ENCODE results near the gene OCSTAMP. TPM values are rescaled to one million over a fixed set of nuclear protein-coding genes. Genes with fewer than 3 reads are reported as not detected.

OCSTAMP gene
- total RNA-seq, 4 donors from 2014 or later, result not detected

DNA sequence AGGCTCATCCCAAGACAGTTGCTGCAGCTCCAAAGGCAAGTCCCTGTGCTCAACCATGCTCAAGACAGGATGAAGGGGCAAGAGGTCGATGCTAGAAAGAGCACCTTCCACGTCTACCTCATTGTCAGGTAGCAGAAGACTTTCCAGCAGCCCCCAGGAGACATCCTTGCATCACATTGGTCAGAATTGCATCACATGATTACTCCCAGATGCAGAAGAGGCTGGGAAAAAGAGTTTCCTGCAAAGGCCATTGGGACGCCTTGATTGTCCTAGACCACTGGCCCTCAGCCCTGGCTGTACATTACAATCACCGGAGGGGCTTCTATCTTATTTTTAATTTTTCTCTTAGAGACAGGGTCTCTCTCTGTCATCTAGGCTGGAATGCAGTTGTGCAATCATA is 19.8 kb downstream of the OCSTAMP start:
- H3K4me3 ChIP-seq, result no peak overlapping the region
- no peaks in the 10 kb centered on the region for H3K36me3 ChIP-seq
- H3K9me3 ChIP-seq, result no peaks in the 10 kb centered on the region
- peaks cover 0 to 4% (median 0%) of the 10 kb centered on the region in 4 donors for H3K4me1 ChIP-seq
- WGBS, 2 donors, result 71 to 82% methylated on average over 4 of the region's 4 CpGs
- DNase-seq (ENCODE audit: low spot score in 2 of 2), result no peak
- H3K27me3 ChIP-seq, result peaks cover 0 to 7% of the 10 kb centered on the region in 2 donors
- no peak overlapping the region for H3K27ac ChIP-seq
- no peak for TF ChIP-seq EP300 (IDR thresholded peaks at IDR 0.05)

GRCh38 chr20:46523696-46524328 is 26.6 kb downstream of the OCSTAMP start:
- WGBS, 2 donors, result 49 to 62% methylated on average over 2 of the region's 2 CpGs
- Histone ChIP-seq H3K36me3 (no peaks in the 10 kb centered on the region), H3K4me1 (no peaks in the 10 kb centered on the region), H3K4me3 (no peak overlapping the region), H3K27ac (no peak overlapping the region), H3K9me3 (peaks cover 0 to 3% (median 0%) of the 10 kb centered on the region in 4 donors), H3K27me3 (peaks cover 0 to 16% of the 10 kb centered on the region in 2 donors)
- TF ChIP-seq, protein P1, sequence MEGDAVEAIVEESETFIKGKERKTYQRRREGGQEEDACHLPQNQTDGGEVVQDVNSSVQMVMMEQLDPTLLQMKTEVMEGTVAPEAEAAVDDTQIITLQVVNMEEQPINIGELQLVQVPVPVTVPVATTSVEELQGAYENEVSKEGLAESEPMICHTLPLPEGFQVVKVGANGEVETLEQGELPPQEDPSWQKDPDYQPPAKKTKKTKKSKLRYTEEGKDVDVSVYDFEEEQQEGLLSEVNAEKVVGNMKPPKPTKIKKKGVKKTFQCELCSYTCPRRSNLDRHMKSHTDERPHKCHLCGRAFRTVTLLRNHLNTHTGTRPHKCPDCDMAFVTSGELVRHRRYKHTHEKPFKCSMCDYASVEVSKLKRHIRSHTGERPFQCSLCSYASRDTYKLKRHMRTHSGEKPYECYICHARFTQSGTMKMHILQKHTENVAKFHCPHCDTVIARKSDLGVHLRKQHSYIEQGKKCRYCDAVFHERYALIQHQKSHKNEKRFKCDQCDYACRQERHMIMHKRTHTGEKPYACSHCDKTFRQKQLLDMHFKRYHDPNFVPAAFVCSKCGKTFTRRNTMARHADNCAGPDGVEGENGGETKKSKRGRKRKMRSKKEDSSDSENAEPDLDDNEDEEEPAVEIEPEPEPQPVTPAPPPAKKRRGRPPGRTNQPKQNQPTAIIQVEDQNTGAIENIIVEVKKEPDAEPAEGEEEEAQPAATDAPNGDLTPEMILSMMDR (IDR thresholded peaks at IDR 0.05), result no peak
- TF ChIP-seq EP300 (IDR thresholded peaks at IDR 0.05), result no peak
- TF ChIP-seq POLR2A (IDR thresholded peaks at IDR 0.05), result no peak
- DNase-seq (ENCODE audit: low spot score in 2 of 2), result no peak

DNA sequence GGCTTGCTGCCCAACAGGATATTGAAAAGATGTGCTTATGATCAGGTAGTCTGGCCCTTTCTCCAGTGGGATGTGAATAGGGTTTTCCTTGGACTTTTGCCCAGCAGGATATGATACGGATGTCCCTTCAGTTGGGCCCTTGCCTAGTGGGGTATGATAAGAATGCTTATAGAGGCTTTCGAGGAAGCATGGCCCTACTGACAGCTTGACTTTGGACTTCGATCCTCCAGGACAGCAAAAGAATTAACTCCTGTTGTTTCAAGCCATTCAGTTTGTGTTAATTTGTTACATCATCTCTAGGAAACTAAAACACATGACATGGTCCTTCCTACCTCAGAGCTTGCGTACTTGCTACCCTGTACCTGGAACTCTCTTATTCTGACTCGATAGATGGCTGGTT is 27.3 kb downstream of the OCSTAMP start:
- WGBS, 2 donors, result 55 to 69% methylated on average over 5 of the region's 5 CpGs
- no peak for TF ChIP-seq POLR2A (IDR thresholded peaks at IDR 0.05)
- TF ChIP-seq EP300 (IDR thresholded peaks at IDR 0.05), result no peak
- TF ChIP-seq, protein P1 (IDR thresholded peaks at IDR 0.05), result no peak
- Histone ChIP-seq H3K4me1 (no peaks in the 10 kb centered on the region), H3K27ac (no peak overlapping the region), H3K4me3 (no peak overlapping the region), H3K36me3 (no peaks in the 10 kb centered on the region), H3K9me3 (peaks cover 0 to 3% (median 0%) of the 10 kb centered on the region in 4 donors), H3K27me3 (peaks cover 0 to 22% of the 10 kb centered on the region in 2 donors)
- no peak for DNase-seq (ENCODE audit: low spot score in 2 of 2)

GRCh38 chr20:46520976-46521579 is 29.4 kb downstream of the OCSTAMP start:
- no peak overlapping the region for H3K27ac ChIP-seq
- no peaks in the 10 kb centered on the region for H3K4me1 ChIP-seq
- no peak overlapping the region for H3K4me3 ChIP-seq
- 26% methylated on average over 4 of the region's 4 CpGs for WGBS, 2 donors
- peaks cover 0 to 3% (median 0%) of the 10 kb centered on the region in 4 donors for H3K9me3 ChIP-seq
- peaks cover 0 to 26% of the 10 kb centered on the region in 2 donors for H3K27me3 ChIP-seq
- DNase-seq (ENCODE audit: low spot score in 2 of 2), result peak in 1 of 2 donors; percentile 15
- no peak for TF ChIP-seq EP300 (IDR thresholded peaks at IDR 0.05)
- no peak for TF ChIP-seq POLR2A (IDR thresholded peaks at IDR 0.05)
- TF ChIP-seq, protein P1 (IDR thresholded peaks at IDR 0.05), result peak; percentile 36 to 61 (median 46)
- no peaks in the 10 kb centered on the region for H3K36me3 ChIP-seq

- 77 to 95% methylated on average over 4 of the region's 4 CpGs for WGBS, 2 donors
- Histone ChIP-seq H3K9me3 (peaks cover 0 to 3% (median 0%) of the 10 kb centered on the region in 4 donors), H3K27ac (no peak overlapping the region), H3K4me3 (no peak overlapping the region), H3K36me3 (no peaks in the 10 kb centered on the region), H3K4me1 (no peaks in the 10 kb centered on the region), H3K27me3 (peaks cover 0 to 29% of the 10 kb centered on the region in 2 donors)
- TF ChIP-seq, protein P1 (IDR thresholded peaks at IDR 0.05), result no peak
- no peak for TF ChIP-seq POLR2A (IDR thresholded peaks at IDR 0.05)
- TF ChIP-seq EP300 (IDR thresholded peaks at IDR 0.05), result no peak
- no peak for DNase-seq (ENCODE audit: low spot score in 2 of 2)
Measured at GRCh38 chr20:46520540-46520939, 29.9 kb downstream of the OCSTAMP start.

All from tibial nerve (tissue), 4 donors.